B cell (primary cell): ENCODE measurements around the gene TUNAR.

Experiments used
- CTCF ChIP-seq: fragments of 200-600 bp; IDR thresholded peaks from one replicate; pipeline ENCODE4 v1.8.0; 2022; ENCODE audit warnings: antibody characterized with exemption, mild to moderate bottlenecking
- EZH2 ChIP-seq: IDR thresholded peaks from 2 replicates; pipeline ENCODE4 v1.6.1; 2012; ENCODE audit warnings: borderline replicate concordance, low read depth, mild to moderate bottlenecking, moderate library complexity, low read length; ENCODE audit not compliant: insufficient read depth, poor library complexity, severe bottlenecking

DNA sequence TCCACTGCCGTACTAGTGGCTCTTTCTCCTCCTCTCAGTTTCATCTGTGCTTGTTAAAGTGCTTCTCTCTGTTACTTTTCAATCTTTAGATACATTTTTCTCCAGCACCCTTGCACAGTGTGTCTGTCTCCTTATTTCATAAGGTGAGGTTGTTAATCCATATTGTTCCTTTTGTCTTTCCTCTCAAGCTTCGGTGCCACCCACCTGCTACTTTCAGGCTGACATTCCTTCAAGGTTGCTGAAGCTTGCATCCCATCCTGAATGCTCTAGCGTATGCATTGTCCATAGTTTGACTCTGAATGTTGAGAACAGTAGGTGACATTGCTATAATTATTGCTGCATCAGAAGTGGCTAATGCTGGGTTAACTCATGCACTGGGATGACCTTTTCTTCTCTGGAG, 20.6 kb downstream of the TUNAR start:
- TF ChIP-seq EZH2: no peak
- no peak for TF ChIP-seq CTCF
